Skeletal muscle tissue (tissue), 5 donors: Measurements from ENCODE around the gene DPEP2NB. TPM values are rescaled to one million over a fixed set of nuclear protein-coding genes. Genes with fewer than 3 reads are reported as not detected.

Source experiments
- H3K27ac ChIP-seq: one replicate; pipeline ENCODE4 v1.7.0; 2013; ENCODE audit warnings: mild to moderate bottlenecking, low read depth, low read length, inconsistent platforms
- H3K27me3 ChIP-seq, 3 donors: one replicate each; pipeline ENCODE4 v1.7.0; 2013; ENCODE audit warnings: low read length in 3 of 3; ENCODE audit not compliant: control insufficient read depth in 3 of 3, insufficient read depth in 3 of 3
- H3K36me3 ChIP-seq, 3 donors: one replicate each; pipeline ENCODE4 v1.7.0; 2013; ENCODE audit warnings: low read length in 3 of 3; ENCODE audit not compliant: control insufficient read depth in 3 of 3, insufficient read depth in 3 of 3
- H3K4me1 ChIP-seq, 3 donors: one replicate each; pipeline ENCODE4 v1.7.0; 2013; ENCODE audit warnings: low read length in 3 of 3, mild to moderate bottlenecking in 3 of 3; ENCODE audit not compliant: control insufficient read depth in 3 of 3, insufficient read depth in 3 of 3
- H3K4me3 ChIP-seq, 3 donors: one replicate each; pipeline ENCODE4 v1.7.0; 2013; ENCODE audit warnings: low read length in 3 of 3
- H3K9ac ChIP-seq, 3 donors: one replicate each; pipeline ENCODE4 v1.7.0; 2013; ENCODE audit warnings: low read length in 3 of 3, mild to moderate bottlenecking in 3 of 3, moderate library complexity in 2 of 3, low read depth in 1 of 3
- H3K9me3 ChIP-seq, 3 donors: one replicate each; pipeline ENCODE4 v1.7.0; 2013; ENCODE audit warnings: low read length in 3 of 3; ENCODE audit not compliant: control insufficient read depth in 3 of 3
- small RNA-seq: library from RNA; depleted of rRNA; stranded (forward); fragments of <200 nt; gene quantifications from one replicate; pipeline ENCODE3, GENCODE V24; 2014
- total RNA-seq: library from RNA; depleted of rRNA; stranded (reverse); fragments of >200 nt; gene quantifications from one replicate; pipeline ENCODE4 v1.2.3, GENCODE V29; 2014
- donor health status: Osteomylitis.

The DPEP2NB gene
- total RNA-seq, 1 donor from 2014 or later: not detected

GRCh38 chr16:67964477-67965131 is 51.1 kb downstream of the DPEP2NB start:
- H3K9ac ChIP-seq: peak overlapping the region; percentile 14 to 98 (median 63)
- H3K27ac ChIP-seq: peak overlapping the region; percentile 93
- peaks cover 27 to 35% (median 33%) of the 10 kb centered on the region in 3 donors for H3K36me3 ChIP-seq
- peak overlapping the region in 1 of 3 donors; percentile 58 for H3K4me3 ChIP-seq
- no peaks in the 10 kb centered on the region for H3K27me3 ChIP-seq
- no peaks in the 10 kb centered on the region for H3K9me3 ChIP-seq
- H3K4me1 ChIP-seq: peaks cover 86 to 91% (median 87%) of the 10 kb centered on the region in 3 donors

- Histone ChIP-seq H3K36me3 (peaks cover 27 to 39% (median 38%) of the 10 kb centered on the region in 3 donors), H3K9ac (peak overlapping the region in 2 of 3 donors; percentile 2 to 98), H3K4me1 (peaks cover 91 to 95% (median 92%) of the 10 kb centered on the region in 3 donors), H3K9me3 (no peaks in the 10 kb centered on the region), H3K27me3 (no peaks in the 10 kb centered on the region), H3K27ac (peak overlapping the region; percentile 93), H3K4me3 (peak overlapping the region; percentile 28 to 58 (median 31))
Observed at GRCh38 chr16:67963662-67964321, 51.9 kb downstream of the DPEP2NB start.

Small RNA genes lying within 50 kb of the gene (small RNA-seq; reads per million reads assigned to genes)
- gene RNU6-359P: not detected

Other genes starting within 250 kb of the DPEP2NB start
- gene RANBP10, start 209.4 kb downstream of the DPEP2NB start, total RNA-seq: 4.7 TPM
- gene TSNAXIP1, start 209.0 kb downstream of the DPEP2NB start, total RNA-seq: 0.52 TPM
- gene THAP11, start 173.6 kb downstream of the DPEP2NB start, total RNA-seq: 35.5 TPM
- gene NUTF2, start 169.0 kb downstream of the DPEP2NB start, total RNA-seq: 94.5 TPM
- gene CENPT, start 168.2 kb downstream of the DPEP2NB start, total RNA-seq: 14.6 TPM
- 66.3 TPM for gene EDC4, start 142.9 kb downstream of the DPEP2NB start, total RNA-seq
- 1.0 TPM for gene NRN1L, start 131.0 kb downstream of the DPEP2NB start, total RNA-seq
- 9.9 TPM for gene PSKH1, start 122.7 kb downstream of the DPEP2NB start, total RNA-seq
- gene CTRL, start 84.0 kb downstream of the DPEP2NB start, total RNA-seq: 1.0 TPM
- 28.7 TPM for gene PSMB10, start 79.1 kb downstream of the DPEP2NB start, total RNA-seq
- 4.2 TPM for gene LCAT, start 71.8 kb downstream of the DPEP2NB start, total RNA-seq
- 27.1 TPM for gene SLC12A4, start 47.3 kb downstream of the DPEP2NB start, total RNA-seq
- gene DPEP3, start 35.4 kb downstream of the DPEP2NB start, total RNA-seq: not detected
- gene DPEP2, start 16.4 kb downstream of the DPEP2NB start, total RNA-seq: 1.0 TPM
- 14.1 TPM for gene DDX28, start 7.3 kb upstream of the DPEP2NB start, total RNA-seq
- 15.1 TPM for gene DUS2, start 7.4 kb upstream of the DPEP2NB start, total RNA-seq
- 29.2 TPM for gene NFATC3, start 69.5 kb upstream of the DPEP2NB start, total RNA-seq
- not detected for gene ESRP2, start 220.2 kb upstream of the DPEP2NB start, total RNA-seq
- gene PLA2G15, start 229.5 kb upstream of the DPEP2NB start, total RNA-seq: 23.0 TPM
- gene SLC7A6, start 248.6 kb upstream of the DPEP2NB start, total RNA-seq: 9.4 TPM